Liver (tissue), 9 donors: Measurements from ENCODE around the gene SMCO4. TPM values are rescaled to one million over a fixed set of nuclear protein-coding genes. Genes with fewer than 3 reads are reported as not detected.
"Not testable (repeated sequence)": the region's sequence is repeated elsewhere in the genome, so short reads cannot be mapped to it uniquely, and the experiment has no call there.

Experiments
- DNase-seq: peaks from one replicate; pipeline ENCODE4 v3.0.0-alpha.2; 2017; ENCODE audit warnings: low spot score
- H3K27ac ChIP-seq, 2 donors: one replicate each; pipeline ENCODE4 v1.7.0; 2013; ENCODE audit warnings: inconsistent platforms in 2 of 2, low read length in 2 of 2, control low read depth in 1 of 2, low read depth in 1 of 2, mild to moderate bottlenecking in 1 of 2
- H3K27me3 ChIP-seq, 4 donors: one replicate each; pipeline versions ENCODE4 v1.6.1 to v1.7.0; 2013; ENCODE audit warnings: low read length in 3 of 4, inconsistent platforms in 1 of 4, mild to moderate bottlenecking in 1 of 4, moderate library complexity in 1 of 4; ENCODE audit not compliant: control insufficient read depth in 4 of 4, insufficient read depth in 4 of 4
- H3K36me3 ChIP-seq, 4 donors: one replicate each; pipeline versions ENCODE4 v1.6.1 to v1.7.0; 2013; ENCODE audit warnings: low read length in 3 of 4, mild to moderate bottlenecking in 3 of 4, low read depth in 1 of 4, moderate library complexity in 1 of 4; ENCODE audit not compliant: control insufficient read depth in 4 of 4, insufficient read depth in 3 of 4
- H3K4me1 ChIP-seq, 4 donors: one replicate each; pipeline versions ENCODE4 v1.6.1 to v1.7.0; 2013; ENCODE audit warnings: low read length in 3 of 4, mild to moderate bottlenecking in 3 of 4, moderate library complexity in 1 of 4; ENCODE audit not compliant: control insufficient read depth in 4 of 4, insufficient read depth in 4 of 4
- H3K4me3 ChIP-seq, 3 donors: one replicate each; pipeline versions ENCODE4 v1.6.1 to v1.7.0; 2013; ENCODE audit warnings: low read length in 3 of 3, control low read depth in 1 of 3, low read depth in 1 of 3, mild to moderate bottlenecking in 1 of 3
- H3K9ac ChIP-seq, 2 donors: one replicate each; pipeline ENCODE4 v1.7.0; 2013; ENCODE audit warnings: low read length in 2 of 2, mild to moderate bottlenecking in 2 of 2, moderate library complexity in 2 of 2, control low read depth in 1 of 2, low read depth in 1 of 2
- H3K9me3 ChIP-seq, 4 donors: one replicate each; pipeline versions ENCODE4 v1.6.1 to v1.7.0; 2013; ENCODE audit warnings: low read length in 3 of 4; ENCODE audit not compliant: control insufficient read depth in 4 of 4
- EGR1 ChIP-seq, 2 donors: IDR thresholded peaks; 2 replicates each; pipeline ENCODE4 v1.6.1; 2016 to 2018; ENCODE audit warnings: antibody characterized with exemption in 2 of 2, low read depth in 2 of 2
- FOXA1 ChIP-seq: IDR thresholded peaks from 2 replicates; pipeline ENCODE4 v1.6.1; 2016; ENCODE audit warnings: antibody characterized with exemption
- GABPA ChIP-seq, 2 donors: IDR thresholded peaks in 1 of 2; conservative IDR thresholded peaks in 1 of 2; 2 replicates each; pipeline ENCODE4 v1.6.1; 2016; ENCODE audit warnings: antibody characterized with exemption in 2 of 2, mild to moderate bottlenecking in 1 of 2, moderate library complexity in 1 of 2
- HNF4G ChIP-seq: IDR thresholded peaks from 2 replicates; pipeline ENCODE4 v1.6.1; 2016; ENCODE audit warnings: antibody characterized with exemption
- JUND ChIP-seq, 2 donors: IDR thresholded peaks; 2 replicates each; pipeline ENCODE4 v1.6.1; 2016; ENCODE audit warnings: antibody characterized with exemption in 2 of 2
- NR2F2 ChIP-seq: IDR thresholded peaks from 2 replicates; pipeline ENCODE4 v1.6.1; 2016; ENCODE audit warnings: antibody characterized with exemption
- RAD21 ChIP-seq, 2 donors: IDR thresholded peaks; 2 replicates each; pipeline ENCODE4 v1.6.1; 2016; ENCODE audit warnings: antibody characterized with exemption in 2 of 2, mild to moderate bottlenecking in 2 of 2
- REST ChIP-seq: IDR thresholded peaks from 2 replicates; pipeline ENCODE4 v1.6.1; 2016; ENCODE audit warnings: antibody characterized with exemption, mild to moderate bottlenecking
- RXRA ChIP-seq, 2 donors: IDR thresholded peaks; 2 replicates each; pipeline ENCODE4 v1.6.1; 2017 to 2018; ENCODE audit warnings: antibody characterized with exemption in 2 of 2, mild to moderate bottlenecking in 1 of 2
- TAF1 ChIP-seq: conservative IDR thresholded peaks from 2 replicates; pipeline ENCODE4 v1.6.1; 2016; ENCODE audit warnings: antibody characterized with exemption, mild to moderate bottlenecking
- YY1 ChIP-seq: IDR thresholded peaks from 2 replicates; pipeline ENCODE4 v1.6.1; 2016; ENCODE audit warnings: antibody characterized with exemption, mild to moderate bottlenecking
- WGBS: extraction: QIAGEN DNeasy Blood & Tissue Kit; methylation state at CpG from one replicate; pipeline ENCODE4 v1.1.7; 2013; 5-methylcytosine and 5-hydroxymethylcytosine counted together
- polyA plus RNA-seq, 2 donors: library from polyadenylated mRNA; stranded (reverse) in 1 of 2; unstranded in 1 of 2; fragments of 200-250 nt in 1 of 2; fragments of >200 nt in 1 of 2; fragmentation: Nextera tagmentation in 1 of 2; extraction: Ambion mirVana in 1 of 2; gene quantifications; one replicate each; pipeline versions ENCODE4 v1.2.1 to v1.2.3, GENCODE V29; 2013 to 2015
- total RNA-seq, 2 donors: library from RNA; depleted of rRNA; stranded (reverse); fragments of >200 nt; gene quantifications; one replicate each; pipeline ENCODE4 v1.2.3, GENCODE V29; 2014
- TF ChIP-seq, protein P1 (sequence below): IDR thresholded peaks from 2 replicates; pipeline ENCODE4 v1.6.1; 2016; ENCODE audit warnings: antibody characterized with exemption
- TF ChIP-seq, protein P2 (sequence below): fragments of 150-350 bp; IDR thresholded peaks from 2 replicates; pipeline ENCODE4 v1.5.1; 2017; ENCODE audit warnings: improper control_type of control experiment, low read depth, low read length; ENCODE audit not compliant: missing input control
- TF ChIP-seq, protein P3 (sequence below): IDR thresholded peaks from 2 replicates; pipeline ENCODE4 v1.6.1; 2016; ENCODE audit warnings: antibody characterized with exemption
- donor health status: healthy.
- donor health status: healthy.
- donor health status: healthy.
- donor health status: healthy.
- donor health status: healthy.

Gene SMCO4
- total and polyA plus RNA-seq, 4 donors, result 21.2 to 98.8 (median 47.9) TPM

GRCh38 chr11:93444617-93445073 lies 98.5 kb downstream of the SMCO4 start:
- WGBS, result 88% methylated on average over 8 of the region's 8 CpGs
- Histone ChIP-seq H3K27me3 (no peaks in the 10 kb centered on the region), H3K9ac (no peak overlapping the region), H3K36me3 (no peaks in the 10 kb centered on the region), H3K27ac (no peak overlapping the region), H3K9me3 (no peaks in the 10 kb centered on the region), H3K4me3 (no peak overlapping the region), H3K4me1 (no peaks in the 10 kb centered on the region)
- no peak for TF ChIP-seq FOXA1
- no peak for TF ChIP-seq JUND (IDR thresholded peaks at IDR 0.05)
- TF ChIP-seq RXRA (IDR thresholded peaks at IDR 0.05), result no peak
- TF ChIP-seq, protein P1, sequence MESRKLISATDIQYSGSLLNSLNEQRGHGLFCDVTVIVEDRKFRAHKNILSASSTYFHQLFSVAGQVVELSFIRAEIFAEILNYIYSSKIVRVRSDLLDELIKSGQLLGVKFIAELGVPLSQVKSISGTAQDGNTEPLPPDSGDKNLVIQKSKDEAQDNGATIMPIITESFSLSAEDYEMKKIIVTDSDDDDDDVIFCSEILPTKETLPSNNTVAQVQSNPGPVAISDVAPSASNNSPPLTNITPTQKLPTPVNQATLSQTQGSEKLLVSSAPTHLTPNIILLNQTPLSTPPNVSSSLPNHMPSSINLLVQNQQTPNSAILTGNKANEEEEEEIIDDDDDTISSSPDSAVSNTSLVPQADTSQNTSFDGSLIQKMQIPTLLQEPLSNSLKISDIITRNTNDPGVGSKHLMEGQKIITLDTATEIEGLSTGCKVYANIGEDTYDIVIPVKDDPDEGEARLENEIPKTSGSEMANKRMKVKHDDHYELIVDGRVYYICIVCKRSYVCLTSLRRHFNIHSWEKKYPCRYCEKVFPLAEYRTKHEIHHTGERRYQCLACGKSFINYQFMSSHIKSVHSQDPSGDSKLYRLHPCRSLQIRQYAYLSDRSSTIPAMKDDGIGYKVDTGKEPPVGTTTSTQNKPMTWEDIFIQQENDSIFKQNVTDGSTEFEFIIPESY, result no peak
- no peak for TF ChIP-seq NR2F2
- TF ChIP-seq, protein P2, sequence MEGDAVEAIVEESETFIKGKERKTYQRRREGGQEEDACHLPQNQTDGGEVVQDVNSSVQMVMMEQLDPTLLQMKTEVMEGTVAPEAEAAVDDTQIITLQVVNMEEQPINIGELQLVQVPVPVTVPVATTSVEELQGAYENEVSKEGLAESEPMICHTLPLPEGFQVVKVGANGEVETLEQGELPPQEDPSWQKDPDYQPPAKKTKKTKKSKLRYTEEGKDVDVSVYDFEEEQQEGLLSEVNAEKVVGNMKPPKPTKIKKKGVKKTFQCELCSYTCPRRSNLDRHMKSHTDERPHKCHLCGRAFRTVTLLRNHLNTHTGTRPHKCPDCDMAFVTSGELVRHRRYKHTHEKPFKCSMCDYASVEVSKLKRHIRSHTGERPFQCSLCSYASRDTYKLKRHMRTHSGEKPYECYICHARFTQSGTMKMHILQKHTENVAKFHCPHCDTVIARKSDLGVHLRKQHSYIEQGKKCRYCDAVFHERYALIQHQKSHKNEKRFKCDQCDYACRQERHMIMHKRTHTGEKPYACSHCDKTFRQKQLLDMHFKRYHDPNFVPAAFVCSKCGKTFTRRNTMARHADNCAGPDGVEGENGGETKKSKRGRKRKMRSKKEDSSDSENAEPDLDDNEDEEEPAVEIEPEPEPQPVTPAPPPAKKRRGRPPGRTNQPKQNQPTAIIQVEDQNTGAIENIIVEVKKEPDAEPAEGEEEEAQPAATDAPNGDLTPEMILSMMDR, result no peak
- TF ChIP-seq GABPA (IDR thresholded peaks at IDR 0.05 in 1 of 2, conservative IDR thresholded peaks at IDR 0.05 in 1 of 2), result no peak
- TF ChIP-seq, protein P3, sequence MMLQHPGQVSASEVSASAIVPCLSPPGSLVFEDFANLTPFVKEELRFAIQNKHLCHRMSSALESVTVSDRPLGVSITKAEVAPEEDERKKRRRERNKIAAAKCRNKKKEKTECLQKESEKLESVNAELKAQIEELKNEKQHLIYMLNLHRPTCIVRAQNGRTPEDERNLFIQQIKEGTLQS, result no peak
- no peak for TF ChIP-seq EGR1 (IDR thresholded peaks at IDR 0.05; ENCODE audit: low read depth in 2 of 2)
- TF ChIP-seq RAD21 (IDR thresholded peaks at IDR 0.05), result no peak
- no peak for TF ChIP-seq HNF4G
- no peak for DNase-seq

DNA sequence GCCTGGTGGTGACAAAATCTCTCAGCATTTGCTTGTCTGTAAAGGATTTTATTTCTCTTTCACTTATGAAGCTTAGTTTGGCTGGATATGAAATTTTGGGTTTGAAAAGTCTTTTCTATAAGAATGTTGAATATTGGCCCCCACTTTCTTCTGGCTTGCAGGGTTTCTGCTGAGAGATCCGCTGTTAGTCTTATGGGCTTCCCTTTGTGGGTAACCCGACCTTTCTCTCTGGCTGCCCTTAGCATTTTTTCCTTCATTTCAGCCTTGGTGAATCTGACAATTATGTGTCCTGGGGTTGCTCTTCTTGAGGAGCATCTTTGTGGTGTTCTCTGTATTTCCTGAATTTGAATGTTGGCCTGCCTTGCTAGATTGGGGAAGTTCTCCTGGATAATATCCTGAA lies 100.0 kb downstream of the SMCO4 start:
- not testable (repeated sequence) for H3K4me1 ChIP-seq, H3K27me3 ChIP-seq, H3K9ac ChIP-seq, H3K36me3 ChIP-seq, H3K9me3 ChIP-seq, H3K4me3 ChIP-seq, DNase-seq, H3K27ac ChIP-seq
- 94% methylated on average over 2 of the region's 2 CpGs for WGBS

GRCh38 chr11:93432247-93432646 lies 110.9 kb downstream of the SMCO4 start:
- H3K36me3 ChIP-seq, result no peaks in the 10 kb centered on the region
- H3K4me1 ChIP-seq, result no peaks in the 10 kb centered on the region
- no peak overlapping the region for H3K9ac ChIP-seq
- no peak overlapping the region for H3K27ac ChIP-seq
- WGBS, result 91% methylated on average over 3 of the region's 3 CpGs
- H3K4me3 ChIP-seq, result no peak overlapping the region
- H3K27me3 ChIP-seq, result no peaks in the 10 kb centered on the region
- no peak for DNase-seq
- no peaks in the 10 kb centered on the region for H3K9me3 ChIP-seq
- TF ChIP-seq REST, result no peak
- no peak for TF ChIP-seq RAD21 (IDR thresholded peaks at IDR 0.05)
- no peak for TF ChIP-seq NR2F2
- no peak for TF ChIP-seq TAF1
- no peak for TF ChIP-seq YY1
- TF ChIP-seq HNF4G, result no peak
- no peak for TF ChIP-seq JUND (IDR thresholded peaks at IDR 0.05)
